Right lobe of liver (tissue), 6 donors: Measurements from ENCODE around the gene TENM4. TPM values are rescaled to one million over a fixed set of nuclear protein-coding genes. Genes with fewer than 3 reads are reported as not detected.

ENCODE experiments used
- ATAC-seq, 4 donors: fragments of 200-7000 bp; cut with Tn5 transposase; one replicate each; pipeline ENCODE4 v1.9.1; 2020; ENCODE audit warnings: mild to moderate bottlenecking in 4 of 4, moderate library complexity in 4 of 4
- DNase-seq, 3 donors: peaks; one replicate each; pipeline ENCODE4 v3.0.0-alpha.2; 2020
- H3K27ac ChIP-seq, 3 donors: fragments of 200-600 bp; one replicate each; pipeline ENCODE4 v1.8.0; 2022
- H3K27me3 ChIP-seq, 2 donors: fragments of 200-600 bp; one replicate each; pipeline ENCODE4 v1.8.0; 2022
- H3K36me3 ChIP-seq, 4 donors: fragments of 200-600 bp; sonication (generic) in 1 of 4; one replicate each; pipeline versions ENCODE4 v1.5.1 to v1.8.0; 2017 to 2022; ENCODE audit warnings: control low read depth in 1 of 4
- H3K4me1 ChIP-seq, 4 donors: fragments of 200-600 bp; sonication (generic) in 1 of 4; one replicate each; pipeline versions ENCODE4 v1.5.1 to v1.8.0; 2017 to 2022; ENCODE audit warnings: control low read depth in 1 of 4
- H3K4me3 ChIP-seq, 3 donors: fragments of 200-600 bp; one replicate each; pipeline ENCODE4 v1.8.0; 2022
- H3K9me3 ChIP-seq, 4 donors: fragments of 200-600 bp; sonication (generic) in 1 of 4; one replicate each; pipeline versions ENCODE4 v1.5.1 to v1.8.0; 2017 to 2022; ENCODE audit warnings: control low read depth in 1 of 4
- CTCF ChIP-seq, 4 donors: fragments of 200-600 bp in 3 of 4; fragments of 450-650 bp in 1 of 4; IDR thresholded peaks; one replicate each; pipeline versions ENCODE4 v1.5.1 to v1.8.0; 2016 to 2022; ENCODE audit warnings: antibody characterized with exemption in 4 of 4, mild to moderate bottlenecking in 2 of 4
- POLR2A ChIP-seq: fragments of 450-650 bp; IDR thresholded peaks from one replicate; pipeline ENCODE4 v1.6.1; 2017; ENCODE audit warnings: antibody characterized with exemption, mild to moderate bottlenecking
- WGBS: methylation state at CpG from one replicate; pipeline ENCODE4 v1.1.6; 2018; ENCODE audit warnings: low coverage, low lambda C conversion rate; ENCODE audit not compliant: insufficient coverage; ENCODE audit errors: missing lambda C conversion rate; 5-methylcytosine and 5-hydroxymethylcytosine counted together
- intact Hi-C, 2 donors: fragments of 100-400 bp; cut with DNase I; formaldehyde crosslinking; loops; one replicate each; pipeline versions ENCODE4 v1.11.2 to v1.14.1; 2022
- total RNA-seq, 6 experiments: library from RNA; depleted of rRNA in 2 of 6; stranded (reverse); fragments of >200 nt in 2 of 6; fragmentation: NEBNext Ultra II Directional in 3 of 6; extraction: Animal tissue kit (Norgen Biotek cat#: 25700) in 3 of 6; gene quantifications; one replicate each; pipeline versions ENCODE4 v1.1.0 to v1.2.4, GENCODE V29; 2016 to 2023
- donor health status: DM: no; HTN: yes; CAD: no.
- donor health status: DM: no; HTN: no; CAD: no.
- donor health status: DM: no; HTN: no; CAD: no.
- donor health status: DM: no; HTN: yes; CAD: no.
- donor health status: DM: no; HTN: yes; CAD: no.

The TENM4 gene
- total RNA-seq, 6 experiments from 2014 or later: 0.04 to 0.58 (median 0.14) TPM; not detected in 2

DNA sequence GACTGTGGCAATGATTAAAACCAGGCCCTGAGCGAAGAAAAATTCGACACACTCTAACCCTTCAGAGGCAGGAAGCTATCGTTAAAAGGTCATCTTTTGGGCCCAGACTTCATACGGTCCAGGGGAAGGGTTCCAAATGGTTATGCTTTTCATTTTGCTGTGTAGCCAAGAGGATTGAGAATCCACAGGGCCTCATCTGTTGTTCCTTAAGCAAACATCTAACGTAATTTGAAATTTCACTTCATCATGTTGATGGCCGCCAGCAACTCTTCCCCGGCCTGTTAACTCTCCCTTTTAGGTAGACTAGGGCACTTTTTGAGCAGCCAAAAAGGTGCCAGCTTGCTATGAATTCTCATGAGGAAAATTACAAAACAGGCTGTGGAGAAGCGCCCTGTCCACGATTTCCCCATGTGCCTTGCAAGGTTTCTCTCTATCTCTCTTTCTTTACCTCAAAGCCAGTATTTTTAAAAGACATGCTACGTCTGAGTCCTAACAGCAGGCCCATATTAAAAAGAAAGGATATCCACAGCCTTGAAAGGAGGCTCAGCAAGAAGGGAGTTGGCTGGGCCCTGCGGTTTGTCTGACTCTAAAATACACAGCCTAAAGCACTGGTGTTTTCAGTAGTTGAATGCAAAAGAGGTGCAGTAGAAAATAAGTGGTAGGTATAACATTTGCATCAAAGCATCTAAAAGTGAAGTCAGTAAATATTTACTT, 509.9 kb downstream of the TENM4 start:
- H3K4me1 ChIP-seq: no peaks in the 10 kb centered on the region
- TF ChIP-seq CTCF (IDR thresholded peaks at IDR 0.05) (no peak), POLR2A (no peak)
- no peaks in the 10 kb centered on the region for H3K27me3 ChIP-seq
- DNase-seq: no peak
- ATAC-seq: no peak
- no peak overlapping the region for H3K27ac ChIP-seq
- H3K9me3 ChIP-seq: no peaks in the 10 kb centered on the region
- intact Hi-C loops: no loop called here
- WGBS: 64% methylated on average over 11 of the region's 11 CpGs
- no peaks in the 10 kb centered on the region for H3K36me3 ChIP-seq
- no peak overlapping the region for H3K4me3 ChIP-seq

DNA sequence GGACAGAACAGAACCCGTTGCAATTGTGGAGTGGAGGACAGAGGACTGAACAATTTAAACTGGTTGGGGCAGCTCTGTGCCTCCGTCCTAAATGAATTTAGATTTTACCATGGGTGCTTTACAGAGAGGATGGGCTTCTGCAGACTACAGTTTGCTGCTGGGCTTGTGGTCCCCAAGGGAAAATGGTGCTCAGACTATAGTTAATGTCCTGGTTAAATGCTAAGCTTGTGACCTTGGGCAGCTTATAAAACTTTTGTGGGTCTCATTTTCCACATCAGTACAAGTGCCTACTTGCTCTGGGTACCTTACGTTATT, 511.0 kb downstream of the TENM4 start:
- no peak for TF ChIP-seq CTCF (IDR thresholded peaks at IDR 0.05)
- TF ChIP-seq POLR2A: no peak
- Histone ChIP-seq H3K9me3 (no peaks in the 10 kb centered on the region), H3K27ac (no peak overlapping the region), H3K4me3 (no peak overlapping the region), H3K27me3 (no peaks in the 10 kb centered on the region), H3K36me3 (no peaks in the 10 kb centered on the region), H3K4me1 (no peaks in the 10 kb centered on the region)
- no peak for DNase-seq
- intact Hi-C loops: no loop called here
- 51% methylated on average over 3 of the region's 3 CpGs for WGBS
- no peak for ATAC-seq

DNA sequence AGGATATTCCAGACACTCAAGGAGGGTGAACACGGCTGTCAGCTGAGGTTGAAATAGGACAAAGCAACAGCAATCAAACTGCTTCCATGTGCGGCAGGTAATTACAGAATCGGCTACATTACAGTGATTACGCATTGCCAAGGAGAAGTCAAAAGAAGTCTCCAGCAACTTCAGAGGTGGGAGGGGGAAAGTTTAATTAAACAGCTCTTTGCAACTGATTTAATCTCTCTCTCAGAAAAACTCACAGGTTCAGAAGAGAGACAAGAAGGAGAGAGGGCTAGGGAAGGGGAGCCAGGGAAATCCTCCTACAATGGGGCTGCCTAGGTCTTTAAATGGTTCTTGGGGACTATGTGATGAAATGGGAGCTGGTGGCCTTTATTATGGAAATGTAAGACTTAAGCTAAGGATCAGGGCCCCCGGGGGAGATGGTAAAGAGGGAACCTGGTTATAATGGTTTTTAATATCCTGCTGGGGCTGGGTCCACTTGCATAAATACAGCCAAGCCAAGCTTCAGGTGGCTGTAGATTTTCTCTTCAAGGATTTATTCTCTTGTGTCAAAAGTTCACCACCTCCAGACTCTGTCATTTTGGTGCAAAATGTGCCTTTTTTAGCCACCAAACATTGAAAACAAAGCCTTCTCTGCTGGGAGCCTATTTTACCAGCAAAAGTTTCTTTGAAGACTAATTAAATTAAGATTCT, 511.5 kb downstream of the TENM4 start:
- 41% methylated on average over 3 of the region's 5 CpGs for WGBS
- no peaks in the 10 kb centered on the region for H3K9me3 ChIP-seq
- TF ChIP-seq POLR2A: no peak
- TF ChIP-seq CTCF (IDR thresholded peaks at IDR 0.05): no peak
- no peaks in the 10 kb centered on the region for H3K4me1 ChIP-seq
- no peak for ATAC-seq
- intact Hi-C loops: no loop called here
- H3K27ac ChIP-seq: no peak overlapping the region
- H3K27me3 ChIP-seq: no peaks in the 10 kb centered on the region
- DNase-seq: no peak
- no peaks in the 10 kb centered on the region for H3K36me3 ChIP-seq
- no peak overlapping the region for H3K4me3 ChIP-seq

- Histone ChIP-seq H3K4me1 (no peaks in the 10 kb centered on the region), H3K36me3 (no peaks in the 10 kb centered on the region), H3K27me3 (no peaks in the 10 kb centered on the region), H3K9me3 (no peaks in the 10 kb centered on the region), H3K27ac (no peak overlapping the region), H3K4me3 (no peak overlapping the region)
- TF ChIP-seq CTCF (IDR thresholded peaks at IDR 0.05) (no peak), POLR2A (no peak)
- ATAC-seq (no peak), DNase-seq (no peak)
- intact Hi-C loops: no loop called here
- WGBS: 67% methylated on average over 2 of the region's 3 CpGs
These were observed 513.3 kb downstream of the TENM4 start for GRCh38 chr11:78927511-78927910.
